GM23338 (cell line): ENCODE results near the gene OTUD7B. TPM values are rescaled to one million over a fixed set of nuclear protein-coding genes. Genes with fewer than 3 reads are reported as not detected.

Experiments
- ATAC-seq: fragments of 200-7000 bp; cut with Tn5 transposase; 3 replicates; pipeline ENCODE4 v1.9.1; 2020
- DNase-seq: peaks from one replicate; pipeline ENCODE4 v3.0.0-alpha.2; 2015; ENCODE audit warnings: low spot score
- H2AFZ ChIP-seq: fragments of 200-600 bp; sonication (generic); 2 replicates; pipeline ENCODE4 v1.8.0; 2016; ENCODE audit warnings: antibody characterized with exemption, mild to moderate bottlenecking, moderate library complexity
- H3F3A ChIP-seq: fragments of 200-600 bp; sonication (generic); replicated peaks from 2 replicates; pipeline ENCODE4 v1.8.0; 2017; ENCODE audit warnings: antibody characterized with exemption, mixed run types, low read depth
- H3K27ac ChIP-seq: fragments of 200-600 bp; sonication (generic); 2 replicates; pipeline ENCODE4 v1.6.1; 2016; ENCODE audit warnings: low read depth
- H3K27me3 ChIP-seq: fragments of 200-600 bp; sonication (generic); 2 replicates; pipeline ENCODE4 v1.8.0; 2016; ENCODE audit warnings: mild to moderate bottlenecking, mixed run types, moderate library complexity; ENCODE audit not compliant: insufficient read depth
- H3K36me3 ChIP-seq: fragments of 200-600 bp; sonication (generic); 2 replicates; pipeline ENCODE4 v1.8.0; 2016; ENCODE audit warnings: mild to moderate bottlenecking; ENCODE audit not compliant: insufficient read depth
- H3K4me1 ChIP-seq: fragments of 200-600 bp; sonication (generic); 2 replicates; pipeline ENCODE4 v1.8.0; 2016; ENCODE audit warnings: mild to moderate bottlenecking, moderate library complexity; ENCODE audit not compliant: insufficient read depth
- H3K4me2 ChIP-seq: fragments of 200-600 bp; sonication (generic); 2 replicates; pipeline ENCODE4 v1.7.1; 2017; ENCODE audit warnings: mixed run types
- H3K4me3 ChIP-seq: fragments of 200-600 bp; sonication (generic); 2 replicates; pipeline ENCODE4 v1.6.1; 2016; ENCODE audit warnings: mixed run types
- H3K79me2 ChIP-seq: fragments of 200-600 bp; sonication (generic); replicated peaks from 2 replicates; pipeline ENCODE4 v1.8.0; 2017; ENCODE audit warnings: mild to moderate bottlenecking; ENCODE audit not compliant: insufficient read depth
- H3K9me2 ChIP-seq: fragments of 200-600 bp; sonication (generic); 2 replicates; pipeline ENCODE4 v1.8.0; 2017; ENCODE audit not compliant: insufficient read depth
- H4K20me1 ChIP-seq: fragments of 200-600 bp; sonication (generic); replicated peaks from 2 replicates; pipeline ENCODE4 v1.8.0; 2017; ENCODE audit warnings: mild to moderate bottlenecking; ENCODE audit not compliant: insufficient read depth
- H3K27ac Mint-ChIP-seq: 2 replicates; pipeline ENCODE4 v1.8.0; 2020; ENCODE audit warnings: inconsistent platforms, mild to moderate bottlenecking, moderate library complexity, mixed read lengths
- H3K27me3 Mint-ChIP-seq: 3 replicates; pipeline ENCODE4 v1.8.0; 2022; ENCODE audit warnings: low read depth, mild to moderate bottlenecking, moderate library complexity, mixed read lengths, inconsistent platforms; ENCODE audit not compliant: insufficient read depth, poor library complexity
- H3K36me3 Mint-ChIP-seq: 3 replicates; pipeline ENCODE4 v1.8.0; 2021; ENCODE audit warnings: low read depth, mild to moderate bottlenecking, inconsistent platforms, moderate library complexity, mixed read lengths
- H3K4me1 Mint-ChIP-seq: 3 replicates; pipeline ENCODE4 v1.8.0; 2020; ENCODE audit warnings: mild to moderate bottlenecking, inconsistent platforms, mixed read lengths
- H3K4me3 Mint-ChIP-seq: 3 replicates; pipeline ENCODE4 v1.8.0; 2021; ENCODE audit warnings: moderate library complexity, mild to moderate bottlenecking, inconsistent platforms, mixed read lengths
- H3K9me3 Mint-ChIP-seq: 3 replicates; pipeline ENCODE4 v1.8.0; 2020; ENCODE audit warnings: moderate library complexity, mild to moderate bottlenecking, inconsistent platforms, mixed read lengths
- CREB1 ChIP-seq: fragments of 250-450 bp; sonication (Bioruptor Pico); IDR thresholded peaks from 2 replicates; pipeline ENCODE4 v1.5.0; 2020; ENCODE audit warnings: low read depth, mild to moderate bottlenecking, moderate library complexity
- ETS1 ChIP-seq: IDR thresholded peaks from 2 replicates; pipeline ENCODE4 v1.6.1; 2016; ENCODE audit warnings: antibody characterized with exemption
- JUNB ChIP-seq: IDR thresholded peaks from one replicate; pipeline ENCODE4 v1.6.1; 2016; ENCODE audit warnings: antibody characterized with exemption; ENCODE audit not compliant: unreplicated experiment
- POLR2AphosphoS5 ChIP-seq: IDR thresholded peaks from 2 replicates; pipeline ENCODE4 v1.6.1; 2016; ENCODE audit warnings: antibody characterized with exemption, low read depth
- REST ChIP-seq: IDR thresholded peaks from one replicate; pipeline ENCODE4 v1.6.1; 2018; ENCODE audit warnings: antibody characterized with exemption; ENCODE audit not compliant: unreplicated experiment
- STAT1 ChIP-seq: IDR thresholded peaks from one replicate; pipeline ENCODE4 v1.6.1; 2016; ENCODE audit warnings: antibody characterized with exemption; ENCODE audit not compliant: unreplicated experiment
- ZNF331 ChIP-seq: fragments of 250-450 bp; sonication (Bioruptor Pico); IDR thresholded peaks from 2 replicates; pipeline ENCODE4 v1.5.0; 2020; ENCODE audit warnings: low read depth, mild to moderate bottlenecking, moderate library complexity
- polyA plus RNA-seq: library from polyadenylated mRNA; unstranded; fragments of >200 nt; fragmentation: Nextera tagmentation; extraction: Ambion mirVana; gene quantifications from 2 replicates; pipeline ENCODE4 v1.2.1, GENCODE V29; 2016
- total RNA-seq: library from RNA; depleted of rRNA; stranded (reverse); fragments of >200 nt; shearing (Covaris generic); gene quantifications from 2 replicates; pipeline ENCODE4 v1.2.3, GENCODE V29; 2014
- TF ChIP-seq, protein P1 (sequence below): fragments of 250-450 bp; sonication (Bioruptor Pico); IDR thresholded peaks from 2 replicates; pipeline ENCODE4 v1.5.0; 2020; ENCODE audit warnings: mild to moderate bottlenecking, moderate library complexity
- TF ChIP-seq, protein P2 (sequence below), 2 experiments: fragments of 200-600 bp in 1 of 2; sonication (generic) in 1 of 2; conservative IDR thresholded peaks; 2 replicates each; pipeline versions ENCODE4 v1.5.1 to v1.6.1; 2016 to 2017; ENCODE audit warnings: antibody characterized with exemption in 2 of 2, low read depth in 2 of 2, mild to moderate bottlenecking in 2 of 2, moderate library complexity in 1 of 2

The OTUD7B gene
- total and polyA plus RNA-seq, 2 experiments from 2014 or later = 3.7 to 9.9 TPM

DNA sequence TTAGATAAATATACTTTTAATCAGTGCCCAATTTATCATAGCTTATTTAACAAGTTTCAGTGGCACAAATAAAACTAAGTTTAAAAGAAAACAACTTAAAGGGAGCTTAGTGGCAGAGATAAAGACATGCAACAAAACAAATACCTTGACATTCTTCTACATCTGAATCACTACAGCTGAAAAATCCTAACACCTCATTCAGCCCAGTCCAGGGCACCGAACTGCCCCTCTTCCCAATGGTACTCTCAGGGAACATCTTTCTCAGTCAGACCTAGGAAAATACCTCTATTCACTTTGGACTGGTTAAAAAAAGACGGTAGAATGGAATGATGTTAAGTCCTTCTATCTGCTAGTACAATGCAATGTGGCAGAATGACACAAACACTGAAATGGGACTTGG, 8.3 kb downstream of the OTUD7B start:
- H3K9me2 ChIP-seq = no peaks in the 10 kb centered on the region
- DNase-seq (no peak), ATAC-seq (no peak; the same call in 2 of the 3 replicates)
- no peak for TF ChIP-seq JUNB
- no peak for TF ChIP-seq ZNF331 (CRISPR knock-in tag)
- TF ChIP-seq STAT1 = no peak
- TF ChIP-seq, protein P1, sequence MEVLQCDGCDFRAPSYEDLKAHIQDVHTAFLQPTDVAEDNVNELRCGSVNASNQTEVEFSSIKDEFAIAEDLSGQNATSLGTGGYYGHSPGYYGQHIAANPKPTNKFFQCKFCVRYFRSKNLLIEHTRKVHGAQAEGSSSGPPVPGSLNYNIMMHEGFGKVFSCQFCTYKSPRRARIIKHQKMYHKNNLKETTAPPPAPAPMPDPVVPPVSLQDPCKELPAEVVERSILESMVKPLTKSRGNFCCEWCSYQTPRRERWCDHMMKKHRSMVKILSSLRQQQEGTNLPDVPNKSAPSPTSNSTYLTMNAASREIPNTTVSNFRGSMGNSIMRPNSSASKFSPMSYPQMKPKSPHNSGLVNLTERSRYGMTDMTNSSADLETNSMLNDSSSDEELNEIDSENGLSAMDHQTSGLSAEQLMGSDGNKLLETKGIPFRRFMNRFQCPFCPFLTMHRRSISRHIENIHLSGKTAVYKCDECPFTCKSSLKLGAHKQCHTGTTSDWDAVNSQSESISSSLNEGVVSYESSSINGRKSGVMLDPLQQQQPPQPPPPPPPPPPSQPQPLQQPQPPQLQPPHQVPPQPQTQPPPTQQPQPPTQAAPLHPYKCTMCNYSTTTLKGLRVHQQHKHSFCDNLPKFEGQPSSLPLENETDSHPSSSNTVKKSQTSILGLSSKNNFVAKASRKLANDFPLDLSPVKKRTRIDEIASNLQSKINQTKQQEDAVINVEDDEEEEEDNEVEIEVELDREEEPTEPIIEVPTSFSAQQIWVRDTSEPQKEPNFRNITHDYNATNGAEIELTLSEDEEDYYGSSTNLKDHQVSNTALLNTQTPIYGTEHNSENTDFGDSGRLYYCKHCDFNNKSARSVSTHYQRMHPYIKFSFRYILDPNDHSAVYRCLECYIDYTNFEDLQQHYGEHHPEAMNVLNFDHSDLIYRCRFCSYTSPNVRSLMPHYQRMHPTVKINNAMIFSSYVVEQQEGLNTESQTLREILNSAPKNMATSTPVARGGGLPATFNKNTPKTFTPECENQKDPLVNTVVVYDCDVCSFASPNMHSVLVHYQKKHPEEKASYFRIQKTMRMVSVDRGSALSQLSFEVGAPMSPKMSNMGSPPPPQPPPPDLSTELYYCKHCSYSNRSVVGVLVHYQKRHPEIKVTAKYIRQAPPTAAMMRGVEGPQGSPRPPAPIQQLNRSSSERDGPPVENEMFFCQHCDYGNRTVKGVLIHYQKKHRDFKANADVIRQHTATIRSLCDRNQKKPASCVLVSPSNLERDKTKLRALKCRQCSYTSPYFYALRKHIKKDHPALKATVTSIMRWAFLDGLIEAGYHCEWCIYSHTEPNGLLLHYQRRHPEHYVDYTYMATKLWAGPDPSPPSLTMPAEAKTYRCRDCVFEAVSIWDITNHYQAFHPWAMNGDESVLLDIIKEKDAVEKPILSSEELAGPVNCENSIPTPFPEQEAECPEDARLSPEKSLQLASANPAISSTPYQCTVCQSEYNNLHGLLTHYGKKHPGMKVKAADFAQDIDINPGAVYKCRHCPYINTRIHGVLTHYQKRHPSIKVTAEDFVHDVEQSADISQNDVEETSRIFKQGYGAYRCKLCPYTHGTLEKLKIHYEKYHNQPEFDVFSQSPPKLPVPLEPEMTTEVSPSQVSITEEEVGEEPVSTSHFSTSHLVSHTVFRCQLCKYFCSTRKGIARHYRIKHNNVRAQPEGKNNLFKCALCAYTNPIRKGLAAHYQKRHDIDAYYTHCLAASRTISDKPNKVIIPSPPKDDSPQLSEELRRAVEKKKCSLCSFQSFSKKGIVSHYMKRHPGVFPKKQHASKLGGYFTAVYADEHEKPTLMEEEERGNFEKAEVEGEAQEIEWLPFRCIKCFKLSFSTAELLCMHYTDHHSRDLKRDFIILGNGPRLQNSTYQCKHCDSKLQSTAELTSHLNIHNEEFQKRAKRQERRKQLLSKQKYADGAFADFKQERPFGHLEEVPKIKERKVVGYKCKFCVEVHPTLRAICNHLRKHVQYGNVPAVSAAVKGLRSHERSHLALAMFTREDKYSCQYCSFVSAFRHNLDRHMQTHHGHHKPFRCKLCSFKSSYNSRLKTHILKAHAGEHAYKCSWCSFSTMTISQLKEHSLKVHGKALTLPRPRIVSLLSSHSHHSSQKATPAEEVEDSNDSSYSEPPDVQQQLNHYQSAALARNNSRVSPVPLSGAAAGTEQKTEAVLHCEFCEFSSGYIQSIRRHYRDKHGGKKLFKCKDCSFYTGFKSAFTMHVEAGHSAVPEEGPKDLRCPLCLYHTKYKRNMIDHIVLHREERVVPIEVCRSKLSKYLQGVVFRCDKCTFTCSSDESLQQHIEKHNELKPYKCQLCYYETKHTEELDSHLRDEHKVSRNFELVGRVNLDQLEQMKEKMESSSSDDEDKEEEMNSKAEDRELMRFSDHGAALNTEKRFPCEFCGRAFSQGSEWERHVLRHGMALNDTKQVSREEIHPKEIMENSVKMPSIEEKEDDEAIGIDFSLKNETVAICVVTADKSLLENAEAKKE (CRISPR knock-in tag) = no peak
- TF ChIP-seq CREB1 (CRISPR knock-in tag) = no peak
- TF ChIP-seq, protein P2, sequence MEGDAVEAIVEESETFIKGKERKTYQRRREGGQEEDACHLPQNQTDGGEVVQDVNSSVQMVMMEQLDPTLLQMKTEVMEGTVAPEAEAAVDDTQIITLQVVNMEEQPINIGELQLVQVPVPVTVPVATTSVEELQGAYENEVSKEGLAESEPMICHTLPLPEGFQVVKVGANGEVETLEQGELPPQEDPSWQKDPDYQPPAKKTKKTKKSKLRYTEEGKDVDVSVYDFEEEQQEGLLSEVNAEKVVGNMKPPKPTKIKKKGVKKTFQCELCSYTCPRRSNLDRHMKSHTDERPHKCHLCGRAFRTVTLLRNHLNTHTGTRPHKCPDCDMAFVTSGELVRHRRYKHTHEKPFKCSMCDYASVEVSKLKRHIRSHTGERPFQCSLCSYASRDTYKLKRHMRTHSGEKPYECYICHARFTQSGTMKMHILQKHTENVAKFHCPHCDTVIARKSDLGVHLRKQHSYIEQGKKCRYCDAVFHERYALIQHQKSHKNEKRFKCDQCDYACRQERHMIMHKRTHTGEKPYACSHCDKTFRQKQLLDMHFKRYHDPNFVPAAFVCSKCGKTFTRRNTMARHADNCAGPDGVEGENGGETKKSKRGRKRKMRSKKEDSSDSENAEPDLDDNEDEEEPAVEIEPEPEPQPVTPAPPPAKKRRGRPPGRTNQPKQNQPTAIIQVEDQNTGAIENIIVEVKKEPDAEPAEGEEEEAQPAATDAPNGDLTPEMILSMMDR (conservative IDR thresholded peaks at IDR 0.05; ENCODE audit: low read depth in 2 of 2) = no peak
- no peak for TF ChIP-seq POLR2AphosphoS5
- TF ChIP-seq ETS1 = no peak
- no peak for TF ChIP-seq REST
- Mint-ChIP-seq H3K27ac (no peak overlapping the region), H3K4me1 (peaks cover 11% of the 10 kb centered on the region), H3K27me3 (no peaks in the 10 kb centered on the region), H3K4me3 (no peak overlapping the region), H3K9me3 (no peaks in the 10 kb centered on the region), H3K36me3 (peaks cover 19% of the 10 kb centered on the region)
- no peak overlapping the region for H3K27ac ChIP-seq
- no peak overlapping the region for H2AFZ ChIP-seq
- H3K4me1 ChIP-seq = peaks cover 7% of the 10 kb centered on the region
- no peaks in the 10 kb centered on the region for H3K27me3 ChIP-seq
- H3K79me2 ChIP-seq = peaks cover 80% of the 10 kb centered on the region
- H4K20me1 ChIP-seq = peaks cover 28% of the 10 kb centered on the region
- no peak overlapping the region for H3K4me3 ChIP-seq
- no peaks in the 10 kb centered on the region for H3F3A ChIP-seq
- H3K4me2 ChIP-seq = no peak overlapping the region
- no peaks in the 10 kb centered on the region for H3K36me3 ChIP-seq
